Suprapubic skin (tissue), 4 donors: ENCODE measurements around the gene TNNT2. TPM values are rescaled to one million over a fixed set of nuclear protein-coding genes. Genes with fewer than 3 reads are reported as not detected.

Experiments
- DNase-seq, 2 donors: peaks; one replicate each; pipeline ENCODE4 v3.0.0-alpha.2; 2019; ENCODE audit warnings: low spot score in 2 of 2
- H3K27ac ChIP-seq: fragments of 200-600 bp; sonication (generic); one replicate; pipeline ENCODE4 v1.5.1; 2019
- H3K27me3 ChIP-seq: fragments of 200-600 bp; sonication (generic); one replicate; pipeline ENCODE4 v1.5.1; 2019
- H3K36me3 ChIP-seq: fragments of 200-600 bp; sonication (generic); one replicate; pipeline ENCODE4 v1.5.1; 2019
- H3K4me1 ChIP-seq: fragments of 200-600 bp; sonication (generic); one replicate; pipeline ENCODE4 v1.5.1; 2019
- H3K4me3 ChIP-seq: fragments of 200-600 bp; sonication (generic); one replicate; pipeline ENCODE4 v1.5.1; 2019; ENCODE audit warnings: mild to moderate bottlenecking
- H3K9me3 ChIP-seq: fragments of 200-600 bp; sonication (generic); one replicate; pipeline ENCODE4 v1.5.1; 2019
- EP300 ChIP-seq: sonication (generic); formaldehyde crosslinking; IDR thresholded peaks from one replicate; pipeline ENCODE4 v1.6.1; 2017; ENCODE audit warnings: antibody characterized with exemption
- POLR2A ChIP-seq, 2 donors: fragments of 450-650 bp; IDR thresholded peaks; one replicate each; pipeline ENCODE4 v1.6.1; 2017; ENCODE audit warnings: antibody characterized with exemption in 2 of 2, mild to moderate bottlenecking in 2 of 2, moderate library complexity in 2 of 2
- POLR2AphosphoS5 ChIP-seq, 3 donors: sonication (generic); formaldehyde crosslinking; IDR thresholded peaks; one replicate each; pipeline ENCODE4 v1.6.1; 2017; ENCODE audit warnings: antibody characterized with exemption in 3 of 3
- WGBS: methylation state at CpG from one replicate; pipeline ENCODE4 v1.1.5; 2018; 5-methylcytosine and 5-hydroxymethylcytosine counted together
- total RNA-seq, 4 donors: library from RNA; depleted of rRNA; stranded (reverse); fragments of >200 nt; gene quantifications; one replicate each; pipeline ENCODE4 v1.1.0, GENCODE V29; 2016
- TF ChIP-seq, protein P1 (sequence below), 2 donors: fragments of 200-600 bp in 1 of 2; fragments of 450-650 bp in 1 of 2; sonication (generic) in 1 of 2; IDR thresholded peaks; one replicate each; pipeline ENCODE4 v1.5.1; 2016 to 2019; ENCODE audit warnings: antibody characterized with exemption in 2 of 2, mild to moderate bottlenecking in 1 of 2, moderate library complexity in 1 of 2

The TNNT2 gene
- total RNA-seq, 4 donors from 2014 or later, result 7.9 to 54.6 (median 19.0) TPM

- H3K27me3 ChIP-seq, result no peaks in the 10 kb centered on the region
- no peak overlapping the region for H3K27ac ChIP-seq
- peaks cover 30% of the 10 kb centered on the region for H3K4me1 ChIP-seq
- H3K4me3 ChIP-seq, result no peak overlapping the region
- no peaks in the 10 kb centered on the region for H3K9me3 ChIP-seq
- DNase-seq, result peak in 1 of 2 donors; percentile 53
- peaks cover 24% of the 10 kb centered on the region for H3K36me3 ChIP-seq
- 89% methylated on average over 5 of the region's 7 CpGs for WGBS
- no peak for TF ChIP-seq EP300
- TF ChIP-seq POLR2AphosphoS5 (IDR thresholded peaks at IDR 0.05), result no peak
- TF ChIP-seq, protein P1, sequence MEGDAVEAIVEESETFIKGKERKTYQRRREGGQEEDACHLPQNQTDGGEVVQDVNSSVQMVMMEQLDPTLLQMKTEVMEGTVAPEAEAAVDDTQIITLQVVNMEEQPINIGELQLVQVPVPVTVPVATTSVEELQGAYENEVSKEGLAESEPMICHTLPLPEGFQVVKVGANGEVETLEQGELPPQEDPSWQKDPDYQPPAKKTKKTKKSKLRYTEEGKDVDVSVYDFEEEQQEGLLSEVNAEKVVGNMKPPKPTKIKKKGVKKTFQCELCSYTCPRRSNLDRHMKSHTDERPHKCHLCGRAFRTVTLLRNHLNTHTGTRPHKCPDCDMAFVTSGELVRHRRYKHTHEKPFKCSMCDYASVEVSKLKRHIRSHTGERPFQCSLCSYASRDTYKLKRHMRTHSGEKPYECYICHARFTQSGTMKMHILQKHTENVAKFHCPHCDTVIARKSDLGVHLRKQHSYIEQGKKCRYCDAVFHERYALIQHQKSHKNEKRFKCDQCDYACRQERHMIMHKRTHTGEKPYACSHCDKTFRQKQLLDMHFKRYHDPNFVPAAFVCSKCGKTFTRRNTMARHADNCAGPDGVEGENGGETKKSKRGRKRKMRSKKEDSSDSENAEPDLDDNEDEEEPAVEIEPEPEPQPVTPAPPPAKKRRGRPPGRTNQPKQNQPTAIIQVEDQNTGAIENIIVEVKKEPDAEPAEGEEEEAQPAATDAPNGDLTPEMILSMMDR (IDR thresholded peaks at IDR 0.05), result no peak
- no peak for TF ChIP-seq POLR2A (IDR thresholded peaks at IDR 0.05)
Measured at GRCh38 chr1:201331166-201331565, 46.3 kb downstream of the TNNT2 start.

DNA sequence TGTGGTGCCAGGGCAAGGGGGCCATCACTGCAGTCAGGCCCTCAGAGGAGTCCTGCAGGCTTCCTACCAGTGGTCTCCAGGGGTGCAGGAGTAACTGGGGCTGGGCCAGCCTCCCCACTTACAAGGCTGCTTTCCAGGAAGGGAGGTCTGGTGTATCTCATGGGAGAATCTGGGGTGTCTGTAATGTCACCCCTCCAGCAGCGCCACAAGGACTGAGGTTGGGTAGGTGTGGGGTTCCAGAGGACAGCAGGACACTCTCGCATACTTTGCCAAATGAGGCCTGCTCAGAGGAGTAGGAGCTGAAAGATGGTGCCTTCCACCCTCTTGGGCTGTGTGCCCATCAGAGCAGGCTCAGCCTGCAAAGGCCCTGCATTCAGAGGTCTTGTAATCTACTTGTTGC is 46.9 kb downstream of the TNNT2 start:
- Histone ChIP-seq H3K27ac (no peak overlapping the region), H3K36me3 (peaks cover 28% of the 10 kb centered on the region), H3K27me3 (no peaks in the 10 kb centered on the region), H3K4me1 (peaks cover 24% of the 10 kb centered on the region), H3K4me3 (no peak overlapping the region), H3K9me3 (no peaks in the 10 kb centered on the region)
- WGBS, result 100% methylated on average over 2 of the region's 2 CpGs
- TF ChIP-seq POLR2A (IDR thresholded peaks at IDR 0.05) (no peak), EP300 (no peak)
- DNase-seq, result peak in 1 of 2 donors; percentile 30

GRCh38 chr1:201329801-201330200 is 47.7 kb downstream of the TNNT2 start:
- DNase-seq, result peak in 1 of 2 donors; percentile 40
- H3K4me1 ChIP-seq, result peaks cover 20% of the 10 kb centered on the region
- no peaks in the 10 kb centered on the region for H3K9me3 ChIP-seq
- WGBS, result 88% methylated on average over 4 of the region's 4 CpGs
- TF ChIP-seq POLR2A (IDR thresholded peaks at IDR 0.05) (no peak), EP300 (no peak), POLR2AphosphoS5 (IDR thresholded peaks at IDR 0.05) (no peak)
- TF ChIP-seq, protein P1 (IDR thresholded peaks at IDR 0.05), result no peak
- no peak overlapping the region for H3K4me3 ChIP-seq
- peaks cover 36% of the 10 kb centered on the region for H3K36me3 ChIP-seq
- no peaks in the 10 kb centered on the region for H3K27me3 ChIP-seq
- H3K27ac ChIP-seq, result no peak overlapping the region

- peak in 1 of 2 donors; percentile 46 for DNase-seq
- Histone ChIP-seq H3K4me1 (peaks cover 15% of the 10 kb centered on the region), H3K4me3 (no peak overlapping the region), H3K9me3 (no peaks in the 10 kb centered on the region), H3K27ac (no peak overlapping the region), H3K36me3 (peaks cover 41% of the 10 kb centered on the region), H3K27me3 (no peaks in the 10 kb centered on the region)
- TF ChIP-seq EP300, result no peak
- no peak for TF ChIP-seq POLR2AphosphoS5 (IDR thresholded peaks at IDR 0.05)
- TF ChIP-seq POLR2A (IDR thresholded peaks at IDR 0.05), result no peak
- TF ChIP-seq, protein P1 (IDR thresholded peaks at IDR 0.05), result no peak
- WGBS, result 45% methylated on average over 2 of the region's 2 CpGs
Measured at GRCh38 chr1:201329286-201329685, 48.2 kb downstream of the TNNT2 start.

DNA sequence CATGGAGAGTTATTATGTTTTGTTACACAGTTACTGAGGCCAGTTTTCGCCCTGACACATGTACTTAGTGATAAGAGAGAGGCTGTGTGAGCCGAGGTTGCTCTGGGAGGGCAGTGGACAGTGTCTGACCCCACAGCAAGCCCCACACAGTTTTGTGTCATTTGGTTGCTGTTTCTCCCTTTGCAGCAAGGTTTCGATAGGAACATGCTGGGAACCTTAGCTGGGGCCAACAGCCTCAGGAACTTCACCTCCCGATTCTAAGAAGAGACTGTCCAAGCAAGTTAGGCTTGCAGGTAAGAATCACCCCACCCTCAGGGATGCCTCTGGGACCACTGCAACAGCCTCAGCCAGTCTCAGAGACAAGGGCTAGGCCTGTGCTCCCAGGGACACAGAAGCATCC is 48.9 kb downstream of the TNNT2 start:
- Histone ChIP-seq H3K27me3 (no peaks in the 10 kb centered on the region), H3K36me3 (peaks cover 48% of the 10 kb centered on the region), H3K9me3 (no peaks in the 10 kb centered on the region), H3K4me3 (no peak overlapping the region), H3K27ac (no peak overlapping the region), H3K4me1 (peaks cover 8% of the 10 kb centered on the region)
- 71% methylated on average over 4 of the region's 4 CpGs for WGBS
- peak in 1 of 2 donors; percentile 32 for DNase-seq
- TF ChIP-seq, protein P1 (IDR thresholded peaks at IDR 0.05), result no peak
- TF ChIP-seq EP300 (no peak), POLR2A (IDR thresholded peaks at IDR 0.05) (no peak), POLR2AphosphoS5 (IDR thresholded peaks at IDR 0.05) (no peak)

- no peak for TF ChIP-seq POLR2AphosphoS5 (IDR thresholded peaks at IDR 0.05)
- TF ChIP-seq EP300, result no peak
- TF ChIP-seq, protein P1 (IDR thresholded peaks at IDR 0.05), result no peak
- no peak for TF ChIP-seq POLR2A (IDR thresholded peaks at IDR 0.05)
- Histone ChIP-seq H3K4me3 (no peak overlapping the region), H3K36me3 (peaks cover 56% of the 10 kb centered on the region), H3K9me3 (no peaks in the 10 kb centered on the region), H3K27ac (no peak overlapping the region), H3K4me1 (peaks cover 5% of the 10 kb centered on the region), H3K27me3 (no peaks in the 10 kb centered on the region)
- DNase-seq, result peak in 1 of 2 donors; percentile 27
- 74% methylated on average over 7 of the region's 7 CpGs for WGBS
Measured at GRCh38 chr1:201327687-201328240, 49.7 kb downstream of the TNNT2 start.
